Stimulated activated CD8-positive, alpha-beta memory T cell treated with anti-CD3 and anti-CD28 coated beads, Interleukin-12 subunit alpha, Interleukin-12 subunit beta, amount 100 ng/mL, for 24 hours (primary cell): ENCODE results near the gene KCNC3.

Source experiments
- DNase-seq: peaks from one replicate; pipeline ENCODE4 v3.0.0-alpha.2; 2020; ENCODE audit errors: extremely low read depth

Gene KCNC3

GRCh38 chr19:50329146-50329925, at the start of gene KCNC3:
Gene KCNC3, minus strand, starts transcription at chr19:50329377. Its CDS starts 295 bp downstream, at chr19:50329082.
- peak; percentile 91 for DNase-seq

- no peak for DNase-seq
Measured at GRCh38 chr19:50378863-50379236, 49.7 kb upstream of the KCNC3 start.

GRCh38 chr19:50378169-50378862, 49.1 kb upstream of the KCNC3 start:
- DNase-seq, result no peak

GRCh38 chr19:50377517-50377916, 48.3 kb upstream of the KCNC3 start:
- no peak for DNase-seq

GRCh38 chr19:50377051-50377461, 47.9 kb upstream of the KCNC3 start:
- DNase-seq, result no peak

- DNase-seq, result peak; percentile 77
Measured at GRCh38 chr19:50376166-50377050, 47.2 kb upstream of the KCNC3 start, which contains the start of gene NR1H2. Gene NR1H2, plus strand, starts transcription at chr19:50376457. Its CDS starts 1,149 bp downstream, at chr19:50377606.

- no peak for DNase-seq
Measured at GRCh38 chr19:50371914-50372475, 42.8 kb upstream of the KCNC3 start.

GRCh38 chr19:50368649-50369570, 39.7 kb upstream of the KCNC3 start:
- peak; percentile 32 for DNase-seq

GRCh38 chr19:50365434-50366306, 36.5 kb upstream of the KCNC3 start, which contains the start of gene NAPSA:
Gene NAPSA, minus strand, starts transcription at chr19:50365639. Its CDS starts 18 bp downstream, at chr19:50365621.
- DNase-seq, result no peak

- DNase-seq, result no peak
Measured at GRCh38 chr19:50362656-50363424, 33.7 kb upstream of the KCNC3 start.

GRCh38 chr19:50362030-50362412, 32.8 kb upstream of the KCNC3 start:
- DNase-seq, result no peak

GRCh38 chr19:50361290-50362029, 32.3 kb upstream of the KCNC3 start:
- no peak for DNase-seq

- no peak for DNase-seq
Measured at GRCh38 chr19:50359328-50359818, 30.2 kb upstream of the KCNC3 start.

GRCh38 chr19:50358483-50359327, 29.5 kb upstream of the KCNC3 start:
- DNase-seq, result peak; percentile 42

- DNase-seq, result peak; percentile 80
Measured at GRCh38 chr19:50357178-50358100, 28.3 kb upstream of the KCNC3 start.

GRCh38 chr19:50356691-50357177, 27.6 kb upstream of the KCNC3 start:
- no peak for DNase-seq
